NCI-H526 treated with DMSO at 0.1 percent for 48 hours (cell line): ENCODE measurements around the gene RAD21L1.

Source experiments
- DNase-seq: peaks from one replicate; lab custom pipeline; 2025; lab: John Stamatoyannopoulos, UW

RAD21L1 gene

DNA sequence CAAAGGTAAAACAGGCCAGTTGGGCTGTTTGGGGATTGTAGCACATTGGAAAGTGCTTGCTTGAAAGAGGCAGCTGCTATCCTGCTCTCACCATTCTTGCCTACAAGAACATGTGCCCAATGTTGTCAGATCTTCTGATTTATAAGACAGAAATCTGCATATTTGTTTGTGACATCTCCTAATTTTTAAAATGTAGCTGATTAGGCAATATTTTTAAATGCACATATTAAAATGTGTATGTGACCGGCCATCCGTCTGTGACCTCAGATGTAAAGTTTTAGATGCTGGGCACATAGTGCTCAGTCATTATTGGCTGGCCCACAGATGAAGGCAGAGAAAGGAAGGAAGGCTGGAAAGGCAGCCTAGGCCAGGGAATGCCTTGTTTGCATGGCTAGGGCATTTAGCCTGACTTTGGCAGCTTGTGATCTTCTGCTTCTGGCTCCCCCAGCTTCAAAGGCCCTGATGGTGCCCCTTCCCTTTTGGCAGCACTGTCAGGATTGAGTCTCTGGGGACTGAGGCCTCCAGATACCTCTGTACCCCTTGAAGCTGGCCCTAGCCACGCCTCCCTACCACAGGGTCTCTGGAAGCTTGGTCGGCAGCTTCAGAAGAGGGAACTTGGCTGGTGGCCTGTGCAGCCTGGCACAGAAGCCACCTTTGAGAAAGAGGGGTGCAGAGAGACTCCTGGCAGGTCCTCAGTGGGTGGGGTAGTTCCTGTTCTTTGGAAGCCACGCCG is 46.7 kb downstream of the RAD21L1 start:
- DNase-seq = no peak

DNA sequence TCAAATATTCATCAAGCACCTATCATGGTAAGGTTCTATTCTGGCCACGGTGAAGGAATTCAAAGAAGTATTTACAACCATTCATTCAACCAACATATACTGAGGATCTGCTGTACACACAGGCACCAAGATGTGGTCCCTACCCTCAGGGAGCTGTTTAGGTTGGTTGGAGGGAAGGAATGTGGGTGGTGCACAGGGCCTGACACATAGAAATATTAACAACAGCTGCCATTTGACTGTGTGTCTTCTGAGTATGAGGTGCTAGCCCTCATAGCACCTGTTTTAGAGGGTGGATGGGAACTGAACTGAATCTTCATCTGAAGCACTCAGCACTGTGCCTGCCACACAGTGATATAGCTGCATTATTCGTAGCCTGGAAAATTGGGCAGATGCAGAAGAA is 47.5 kb downstream of the RAD21L1 start:
- DNase-seq = no peak

DNA sequence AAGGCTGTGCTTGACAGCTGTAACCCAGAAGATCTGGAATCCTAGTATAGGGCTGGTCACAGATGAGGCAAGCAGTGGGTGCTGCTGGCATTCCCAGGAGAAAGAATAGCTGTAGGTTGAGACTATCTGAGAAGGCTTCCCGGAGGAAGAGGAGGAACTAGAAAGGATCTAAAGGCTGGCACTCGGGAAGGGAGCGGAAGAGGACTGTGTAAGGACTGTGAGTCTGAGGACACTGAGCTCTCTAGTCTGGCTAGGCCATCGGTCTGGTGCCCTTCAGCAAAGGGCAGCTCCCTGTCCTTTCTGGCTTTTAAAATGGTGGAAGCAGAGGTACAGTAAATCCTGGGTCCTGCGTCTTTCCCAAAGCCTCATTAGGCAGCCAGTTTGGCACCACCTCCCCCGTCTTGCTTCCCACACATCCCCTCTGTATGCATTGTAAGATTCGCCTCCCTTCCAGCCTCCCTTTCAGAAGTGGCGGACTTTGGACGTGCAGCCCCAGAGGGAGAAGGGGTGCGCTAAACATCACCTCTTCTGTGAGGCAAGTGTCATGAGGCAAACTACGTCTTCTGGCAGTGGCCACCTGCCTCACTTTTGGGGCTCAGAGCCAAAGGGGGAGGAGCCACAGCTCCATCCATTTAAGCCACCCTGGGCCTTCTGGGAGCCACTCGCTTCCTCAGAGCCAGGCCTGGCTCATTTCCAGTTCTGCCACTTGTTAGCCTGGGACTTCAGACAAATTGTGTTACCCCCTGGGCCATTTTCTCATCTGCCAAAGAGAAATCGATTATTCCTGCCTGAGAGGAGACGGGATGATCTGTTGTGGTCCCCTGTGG is 48.9 kb downstream of the RAD21L1 start:
- no peak for DNase-seq

DNA sequence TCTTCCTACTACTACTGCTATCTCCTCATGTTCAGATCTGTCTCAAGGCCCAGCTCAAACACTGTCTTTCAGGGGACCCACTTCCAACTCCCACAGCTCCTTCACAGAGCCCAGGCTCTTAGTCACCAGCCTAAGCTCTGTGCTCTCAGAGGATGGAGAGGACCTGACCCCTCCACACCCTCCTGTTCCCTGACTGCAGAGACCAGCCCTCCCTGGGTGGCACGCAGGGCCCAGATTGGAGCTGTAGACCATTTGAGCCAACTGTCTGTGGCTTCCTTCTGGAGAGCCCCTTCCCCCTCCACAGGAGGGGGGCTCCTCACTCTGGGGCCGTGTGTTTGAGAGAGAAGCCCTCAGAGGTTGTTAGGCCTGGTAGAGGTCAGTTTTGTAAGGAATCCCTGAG is 50.1 kb downstream of the RAD21L1 start:
- no peak for DNase-seq

DNA sequence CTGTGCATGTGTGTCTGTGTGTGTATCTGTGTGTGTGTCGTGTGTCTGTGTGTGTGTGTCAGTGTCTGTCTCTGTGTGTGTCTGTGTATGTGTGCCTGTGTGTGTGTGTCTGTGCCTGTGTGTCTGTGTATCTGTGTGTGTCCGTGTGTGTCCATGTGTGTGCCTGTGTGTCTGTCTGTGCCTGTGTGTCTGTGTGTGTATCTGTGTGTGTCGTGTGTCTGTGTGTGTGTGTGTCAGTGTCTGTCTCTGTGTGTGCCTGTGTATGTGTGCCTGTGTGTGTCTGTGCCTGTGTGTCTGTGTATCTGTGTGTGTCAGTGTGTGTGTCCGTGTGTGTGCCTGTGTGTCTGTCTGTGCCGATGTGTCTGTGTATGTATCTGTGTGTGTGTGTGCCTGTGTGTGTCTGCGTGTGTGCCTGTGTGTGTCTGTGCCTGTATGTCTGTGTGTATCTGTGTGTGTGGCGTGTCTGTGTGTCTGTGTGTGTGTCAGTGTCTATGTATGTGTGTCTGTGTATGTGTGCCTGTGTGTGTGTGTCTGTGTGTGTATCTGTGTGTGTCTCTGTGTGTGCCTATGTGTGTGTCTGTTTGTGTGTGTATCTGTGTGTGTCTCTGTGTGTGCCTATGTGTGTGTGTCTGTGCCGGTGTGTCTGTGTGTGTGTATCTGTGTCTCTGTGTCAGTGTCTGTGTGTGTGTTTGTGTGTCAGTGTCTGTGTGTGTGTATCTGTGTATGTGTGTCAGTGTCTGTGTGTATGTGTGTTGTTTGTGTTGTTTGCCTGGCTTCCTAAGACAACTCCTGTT is 51.9 kb downstream of the RAD21L1 start:
- no peak for DNase-seq

DNA sequence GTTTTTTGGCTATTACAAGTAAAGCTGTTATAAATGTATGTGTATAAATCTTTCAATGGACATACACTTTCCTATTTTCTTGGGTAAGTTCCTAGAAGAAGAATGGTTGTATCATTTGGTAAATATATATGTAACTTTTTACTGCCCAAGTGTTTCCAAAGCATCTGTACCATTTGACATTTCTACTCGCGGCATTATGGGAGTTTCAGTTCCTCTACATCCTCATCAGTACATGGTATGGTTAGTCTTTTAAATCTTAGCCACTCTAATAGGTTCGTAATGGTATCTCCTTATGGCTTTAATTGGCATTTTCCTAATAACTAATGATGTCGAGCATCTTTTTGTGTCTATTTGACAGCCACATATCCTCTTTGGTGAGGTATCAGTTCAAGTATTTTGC is 53.1 kb downstream of the RAD21L1 start:
- DNase-seq = no peak

DNA sequence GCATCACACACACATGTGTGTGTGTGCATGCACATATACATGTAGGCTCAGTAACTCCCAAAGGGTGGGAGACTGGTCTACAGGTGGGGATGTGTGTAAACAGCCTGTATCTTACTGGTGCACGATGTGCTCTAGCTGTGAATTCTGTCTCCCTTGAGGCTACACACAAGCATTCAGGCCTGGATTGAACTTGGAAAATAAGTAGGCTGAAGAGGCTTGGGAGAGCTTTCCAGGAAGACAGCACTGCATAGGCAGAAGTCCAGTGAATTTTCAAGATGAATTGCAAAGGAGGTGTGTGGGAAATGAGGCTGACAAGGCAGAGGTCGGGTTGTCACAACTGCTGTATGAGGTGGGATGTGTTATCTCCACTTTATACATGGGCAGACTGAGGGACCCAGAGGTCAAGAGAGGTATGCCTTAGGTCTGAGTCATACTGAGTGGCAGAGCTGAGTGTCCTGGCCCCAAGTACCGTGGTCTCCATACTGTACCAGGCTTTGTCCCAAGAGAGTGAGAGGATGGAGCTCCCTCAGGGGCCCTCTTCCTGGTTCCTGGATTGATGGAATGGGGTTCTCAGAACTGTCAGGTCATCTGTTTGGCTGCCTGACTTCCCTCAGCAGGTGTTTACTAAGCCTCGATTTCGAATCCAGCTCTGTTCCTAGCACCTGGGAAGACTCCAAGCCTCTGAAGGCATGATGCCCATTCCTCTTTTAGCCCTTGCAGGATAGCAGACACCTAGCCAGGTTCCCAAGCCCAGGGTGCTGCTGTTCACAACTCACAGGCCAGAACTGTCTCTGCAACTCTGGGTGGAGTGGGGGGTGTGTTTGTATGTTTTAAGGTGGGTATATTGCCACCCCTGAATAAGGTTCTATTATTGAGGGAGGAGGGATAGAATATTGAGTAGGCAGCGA is 54.6 kb downstream of the RAD21L1 start:
- no peak for DNase-seq

DNA sequence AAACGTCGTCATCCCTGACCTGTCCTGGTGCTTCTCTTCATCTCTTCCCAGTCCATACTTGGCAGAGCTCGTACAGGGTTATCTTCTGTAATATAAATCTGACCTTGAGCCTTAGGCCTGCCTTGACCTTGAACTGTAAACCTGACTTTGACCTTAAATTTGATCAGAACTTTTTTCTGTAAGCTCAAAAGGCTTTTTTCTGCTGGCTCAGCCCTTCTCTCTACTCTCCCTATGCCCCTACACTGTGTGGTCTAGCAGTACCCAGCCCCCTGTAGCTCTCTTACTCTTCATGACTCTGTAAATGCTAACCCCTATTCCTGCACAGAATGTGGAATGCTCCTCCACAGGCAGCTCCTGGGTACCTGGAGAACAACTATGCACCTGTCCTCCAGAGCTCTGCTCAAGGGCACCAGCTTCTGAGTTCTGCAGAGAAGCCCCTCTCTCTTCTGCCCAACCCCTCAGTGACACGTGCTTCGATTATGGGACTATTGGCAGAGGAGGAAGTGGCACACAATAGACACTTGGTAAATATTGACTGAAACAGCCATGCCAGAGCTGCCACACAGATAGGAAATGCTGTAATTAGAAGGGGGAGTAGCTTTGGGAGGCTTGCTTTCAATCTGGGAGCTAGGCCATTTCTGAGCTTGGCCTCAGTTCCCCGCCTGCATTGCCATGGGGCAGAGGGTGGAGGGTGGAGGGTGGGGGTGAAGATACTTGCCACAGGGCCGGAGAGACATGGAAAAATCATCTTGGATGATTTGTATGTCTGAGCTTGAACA is 55.6 kb downstream of the RAD21L1 start:
- DNase-seq = no peak

DNA sequence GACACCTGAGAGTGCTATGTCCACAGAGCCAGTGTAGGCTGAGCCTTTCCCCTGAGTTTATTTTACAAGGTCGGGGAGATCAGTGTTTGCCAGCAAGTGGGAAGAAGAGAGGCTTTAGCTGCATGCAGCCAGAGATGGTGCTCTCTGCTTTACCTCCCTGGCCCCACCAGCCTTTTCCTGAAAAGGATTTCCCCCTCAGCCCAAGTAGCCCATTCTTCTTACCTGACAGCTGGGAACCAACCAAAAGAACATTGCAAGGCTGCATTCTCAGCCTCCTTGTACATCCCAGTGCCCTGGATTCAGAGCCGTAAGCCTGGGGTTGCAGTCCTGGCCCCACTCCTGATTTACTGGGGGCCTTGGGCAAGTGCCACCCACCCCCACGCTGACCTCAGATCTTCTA is 57.1 kb downstream of the RAD21L1 start:
- DNase-seq = no peak

DNA sequence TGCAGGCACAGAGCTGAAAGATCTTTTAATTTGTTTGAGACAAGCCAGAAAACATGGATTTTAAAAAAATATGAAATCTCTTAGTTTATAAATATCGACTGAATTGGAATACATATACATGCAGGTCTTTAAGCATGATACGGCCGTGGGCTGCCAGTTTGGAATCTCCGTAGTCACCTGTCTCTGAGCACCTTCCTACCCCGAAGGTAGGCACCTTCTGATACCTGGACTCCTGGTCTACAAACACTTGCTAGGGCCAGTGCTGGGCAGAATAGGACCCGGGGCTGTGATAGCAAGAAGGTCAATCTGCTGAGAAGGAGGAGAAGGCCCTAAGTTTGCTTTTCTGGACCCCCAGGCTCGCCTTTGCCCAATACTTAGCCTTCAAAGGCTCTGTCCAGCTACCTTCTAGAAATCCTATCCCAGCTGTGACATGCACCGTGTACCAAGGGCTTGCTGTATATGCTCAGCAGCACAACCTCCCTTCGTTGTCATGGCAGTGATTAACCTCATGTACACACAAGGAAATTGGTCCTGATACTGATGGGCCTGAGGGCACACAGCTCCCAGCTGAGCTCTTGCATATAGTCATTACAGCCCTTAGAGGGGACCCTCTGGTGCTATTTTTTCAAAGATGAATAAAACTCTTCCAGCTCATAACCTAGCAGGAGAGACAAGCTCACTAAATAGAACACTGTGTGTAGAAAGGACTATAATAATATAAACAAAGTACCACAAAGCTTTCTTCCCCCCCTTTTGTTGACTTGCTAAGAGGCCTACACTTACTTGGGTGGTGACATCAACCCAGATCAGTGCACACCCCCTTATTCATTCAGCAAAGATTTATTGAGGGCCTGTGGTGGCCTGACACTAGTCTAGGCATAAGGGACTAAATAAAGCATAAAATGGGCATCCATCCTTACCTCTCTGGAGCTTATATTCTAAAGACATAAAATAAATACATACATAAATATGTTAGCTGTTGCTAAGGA is 58.0 kb downstream of the RAD21L1 start:
- DNase-seq = no peak

DNA sequence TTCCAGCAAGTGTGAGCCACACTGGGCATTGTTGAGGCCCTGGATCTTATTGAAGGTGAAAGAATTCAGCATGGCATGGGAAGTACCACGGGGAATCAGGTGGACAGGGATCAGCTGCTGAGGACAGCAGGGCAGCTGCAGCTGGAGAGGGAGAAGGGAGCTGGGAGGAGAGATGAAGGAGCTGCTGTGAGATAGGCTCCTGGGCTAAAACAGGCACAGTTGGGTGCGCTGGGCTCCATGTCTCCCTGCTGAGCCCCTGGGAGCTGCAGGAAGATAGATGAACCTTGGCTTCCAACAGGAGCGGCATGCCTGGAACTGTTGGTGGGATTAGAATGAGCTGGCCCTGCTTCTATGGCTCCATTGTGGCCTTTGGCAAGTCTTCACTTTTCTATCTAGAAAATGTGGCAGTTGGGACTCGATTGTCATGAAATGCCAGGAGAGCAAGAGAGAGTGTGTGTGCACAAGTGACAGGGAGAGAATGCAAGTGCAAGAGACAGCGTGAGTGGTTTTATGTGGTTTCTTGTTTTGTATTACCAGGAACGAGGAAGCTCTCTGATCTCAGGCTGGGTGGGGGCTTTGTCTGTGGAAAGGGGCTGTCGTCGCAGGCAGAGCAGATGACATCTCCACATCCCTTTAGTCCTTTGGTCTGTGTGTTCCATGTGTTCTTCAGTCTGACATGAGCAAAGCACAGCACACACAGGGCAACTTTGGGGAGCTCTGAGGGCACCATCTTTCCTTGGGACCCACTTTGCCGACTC is 60.6 kb downstream of the RAD21L1 start:
- no peak for DNase-seq

DNA sequence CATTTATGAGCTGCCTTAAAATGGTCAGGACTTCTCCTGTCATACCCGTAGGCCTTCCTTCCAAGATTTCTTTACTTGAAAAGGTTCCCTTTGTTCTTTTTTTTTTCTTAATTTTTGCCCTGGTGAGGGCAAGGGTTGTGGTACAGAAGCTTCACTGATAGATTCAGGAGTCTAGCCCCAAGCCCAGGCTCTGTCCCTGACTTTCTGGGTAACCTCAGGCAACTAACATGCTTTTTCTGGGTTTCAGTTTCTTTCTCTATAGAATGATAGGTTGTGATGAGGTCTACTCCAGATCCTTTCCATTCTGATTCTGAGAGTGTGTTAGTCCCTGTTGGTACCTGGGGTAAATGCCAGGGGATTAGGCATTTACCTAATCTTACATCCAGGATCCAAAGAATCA is 61.5 kb downstream of the RAD21L1 start:
- no peak for DNase-seq

DNA sequence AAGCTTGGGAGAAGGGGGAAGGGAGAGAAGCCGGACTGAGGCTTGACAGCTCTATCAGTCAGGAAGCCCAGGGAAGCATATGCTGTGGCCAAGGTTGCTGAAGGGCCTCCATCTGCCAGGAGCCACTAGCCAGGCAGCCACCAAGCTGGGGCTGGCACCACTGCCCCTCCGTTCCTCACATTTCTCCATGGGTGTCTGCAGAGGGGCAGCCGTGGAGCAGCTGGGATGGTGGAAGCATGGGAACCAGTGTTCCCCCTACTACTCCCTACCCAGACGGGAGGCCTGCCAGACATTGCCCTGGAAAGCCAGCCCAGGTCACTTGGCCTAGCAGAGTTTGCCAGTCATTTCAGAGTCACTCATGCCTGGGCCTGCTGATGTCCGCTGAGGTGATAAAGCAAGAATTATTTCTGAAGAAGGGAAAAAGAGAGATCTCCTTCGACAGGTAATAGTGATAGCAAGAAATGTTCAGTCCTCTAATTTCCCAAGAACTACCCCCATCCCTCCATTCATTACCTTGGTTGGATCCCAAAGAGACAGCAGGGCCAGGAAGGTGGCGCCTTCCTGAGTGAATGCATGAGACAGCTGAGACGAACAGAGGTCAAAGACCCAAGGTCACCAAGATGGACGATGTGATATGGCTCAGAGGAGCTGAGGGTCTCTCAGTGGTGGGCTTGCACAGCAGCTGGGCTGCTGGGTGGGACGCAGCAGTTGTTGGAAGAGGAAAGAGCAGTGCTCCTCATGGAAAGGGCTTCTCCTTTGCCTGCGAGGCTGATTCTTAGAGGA is 62.1 kb downstream of the RAD21L1 start:
- no peak for DNase-seq

DNA sequence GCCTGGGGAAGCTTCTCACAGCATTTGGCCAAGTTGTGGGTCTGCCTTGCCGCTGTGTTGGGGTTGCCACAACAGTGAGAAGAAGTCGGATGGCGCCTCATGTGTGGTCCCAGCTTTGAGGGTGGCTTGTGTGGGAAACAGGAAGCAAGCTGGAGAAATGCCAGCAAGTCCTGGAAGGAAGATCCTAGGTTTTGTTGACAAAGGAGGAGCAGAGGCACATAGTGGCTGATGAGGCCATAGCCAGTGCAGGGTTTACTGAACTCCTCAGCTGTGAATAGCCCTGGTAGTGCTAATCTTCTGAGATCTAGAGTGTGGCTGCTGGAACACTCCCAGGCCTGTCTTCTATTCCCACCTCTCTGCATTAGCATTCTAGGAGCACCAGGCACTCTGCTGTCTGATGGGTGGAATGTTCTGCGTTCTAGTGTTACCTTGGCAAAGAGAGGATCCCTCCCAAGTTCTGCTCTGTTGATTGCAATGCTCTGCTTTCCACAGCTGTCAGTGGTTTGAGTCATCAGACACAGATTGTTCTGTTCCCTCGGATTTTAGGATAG is 65.4 kb downstream of the RAD21L1 start:
- DNase-seq = no peak

DNA sequence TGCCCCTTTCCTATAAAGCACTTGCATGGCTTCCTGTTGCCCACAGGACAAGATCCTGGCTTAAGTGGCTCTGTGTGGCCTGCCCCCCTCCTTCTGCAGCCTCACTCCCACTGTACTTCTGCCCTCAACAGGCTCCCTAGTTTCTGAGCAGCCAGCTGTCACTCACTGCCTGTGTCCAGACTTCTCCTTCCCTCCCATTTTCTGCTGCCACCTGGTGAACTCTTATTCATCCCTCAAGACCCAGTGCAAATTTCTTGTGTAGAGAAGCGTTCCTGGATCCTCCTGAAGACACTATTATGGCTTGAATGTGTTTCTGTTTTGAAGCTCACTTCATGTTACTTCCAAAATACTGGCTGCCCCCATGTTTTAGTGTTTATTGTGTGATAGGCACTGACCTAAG is 66.8 kb downstream of the RAD21L1 start:
- DNase-seq = no peak

DNA sequence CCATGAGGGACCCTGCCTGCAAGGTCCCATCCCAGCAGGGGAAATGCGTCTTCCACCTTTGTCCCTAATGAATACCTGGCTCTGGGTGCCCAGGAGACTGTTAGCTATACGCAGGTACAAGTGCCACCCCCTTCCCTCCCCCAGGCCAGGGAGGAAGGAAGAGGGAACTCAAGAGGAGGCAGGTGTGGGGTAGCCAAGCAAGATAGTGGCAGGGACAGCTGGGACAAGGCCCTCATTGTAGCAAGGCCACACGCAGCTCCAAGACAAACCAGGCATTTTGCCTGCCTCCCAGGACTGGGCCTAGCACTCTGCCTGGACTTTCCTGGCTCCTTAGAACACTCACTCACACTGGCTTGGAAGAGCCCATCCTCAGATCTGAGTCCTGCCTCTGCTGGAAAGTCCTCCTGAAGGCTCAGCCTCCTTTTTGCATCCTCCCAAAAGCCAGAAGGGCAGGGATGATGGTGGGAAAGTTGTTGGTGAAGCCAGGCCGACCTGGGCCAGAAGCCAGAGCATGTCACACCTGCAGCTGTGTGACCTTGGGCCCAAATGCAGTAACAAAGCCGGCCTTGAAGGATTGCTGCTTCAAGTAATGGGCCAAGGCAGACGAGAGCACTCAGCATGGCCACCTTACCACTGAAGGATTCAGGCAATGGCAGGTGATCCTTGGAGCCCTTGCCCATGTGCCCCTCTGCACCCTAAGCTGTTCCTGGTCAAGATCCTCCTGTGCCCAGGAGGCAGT is 68.0 kb downstream of the RAD21L1 start:
- DNase-seq = no peak

DNA sequence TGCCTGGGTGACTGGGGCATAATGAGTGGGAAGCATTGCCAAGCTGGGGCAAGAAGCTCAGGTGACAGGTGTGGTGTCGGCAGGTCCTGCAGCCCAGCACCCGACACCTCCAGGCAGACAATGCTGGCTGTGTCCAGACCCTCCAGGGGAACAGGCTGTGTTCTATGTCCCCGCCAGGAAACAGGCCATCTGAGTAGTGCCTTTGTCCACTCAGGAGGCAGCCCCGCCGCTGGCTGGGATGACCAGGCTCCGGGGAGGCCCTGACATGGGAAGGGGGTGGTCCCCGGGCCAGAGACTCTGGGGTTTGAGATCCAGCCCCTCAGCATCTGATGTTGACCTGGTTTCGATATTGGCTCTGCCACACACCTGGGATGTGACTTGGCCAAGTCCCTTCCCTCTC is 68.7 kb downstream of the RAD21L1 start:
- no peak for DNase-seq
